GM12892 (cell line): Measurements from ENCODE around the gene WFDC5.

ENCODE experiments used
- POLR2A ChIP-seq: IDR thresholded peaks from 2 replicates; pipeline ENCODE4 v1.6.1; 2011; ENCODE audit warnings: low read depth, low read length, control low read depth
- POLR2AphosphoS5 ChIP-seq: IDR thresholded peaks from 2 replicates; pipeline ENCODE4 v1.6.1; 2011; ENCODE audit warnings: low read depth, low read length, control low read depth

GRCh38 chr20:45069261-45069660, 45.7 kb downstream of the WFDC5 start:
- TF ChIP-seq POLR2A (no peak), POLR2AphosphoS5 (no peak)
